IMR-90 (cell line): Measurements from ENCODE around the gene DNAJB12.

ENCODE experiments used
- BHLHE40 ChIP-seq: fragments of 150-350 bp; IDR thresholded peaks from 2 replicates; pipeline ENCODE4 v1.6.1; 2016; ENCODE audit warnings: mild to moderate bottlenecking, low read depth, low read length
- CEBPB ChIP-seq: IDR thresholded peaks from 2 replicates; pipeline ENCODE4 v1.6.1; 2012; ENCODE audit warnings: low read depth, low read length, improper control_type of control experiment
- CHD1 ChIP-seq: IDR thresholded peaks from 2 replicates; pipeline ENCODE4 v1.6.1; 2012; ENCODE audit warnings: low read depth, low read length, improper control_type of control experiment
- CTCF ChIP-seq: conservative IDR thresholded peaks from 2 replicates; pipeline ENCODE4 v1.5.1; 2012; ENCODE audit warnings: mild to moderate bottlenecking, low read depth, low read length, improper control_type of control experiment
- MAFK ChIP-seq: IDR thresholded peaks from 2 replicates; pipeline ENCODE4 v1.6.1; 2012; ENCODE audit warnings: low read depth, low read length, improper control_type of control experiment
- MXI1 ChIP-seq: IDR thresholded peaks from 2 replicates; pipeline ENCODE4 v1.6.1; 2012; ENCODE audit warnings: low read depth, mild to moderate bottlenecking, low read length, moderate library complexity, borderline replicate concordance
- POLR2A ChIP-seq: IDR thresholded peaks from 2 replicates; pipeline ENCODE4 v1.6.1; 2012; ENCODE audit warnings: mild to moderate bottlenecking, low read depth, low read length
- RAD21 ChIP-seq: IDR thresholded peaks from 2 replicates; pipeline ENCODE4 v1.6.1; 2012; ENCODE audit warnings: low read length, improper control_type of control experiment
- RCOR1 ChIP-seq: IDR thresholded peaks from 2 replicates; pipeline ENCODE4 v1.6.1; 2012; ENCODE audit warnings: mild to moderate bottlenecking, low read length, improper control_type of control experiment; ENCODE audit not compliant: insufficient replicate concordance
- SMC3 ChIP-seq: fragments of 150-350 bp; IDR thresholded peaks from 2 replicates; pipeline ENCODE4 v1.6.1; 2016; ENCODE audit warnings: low read depth, mild to moderate bottlenecking, antibody characterized with exemption, low read length, moderate library complexity

DNA sequence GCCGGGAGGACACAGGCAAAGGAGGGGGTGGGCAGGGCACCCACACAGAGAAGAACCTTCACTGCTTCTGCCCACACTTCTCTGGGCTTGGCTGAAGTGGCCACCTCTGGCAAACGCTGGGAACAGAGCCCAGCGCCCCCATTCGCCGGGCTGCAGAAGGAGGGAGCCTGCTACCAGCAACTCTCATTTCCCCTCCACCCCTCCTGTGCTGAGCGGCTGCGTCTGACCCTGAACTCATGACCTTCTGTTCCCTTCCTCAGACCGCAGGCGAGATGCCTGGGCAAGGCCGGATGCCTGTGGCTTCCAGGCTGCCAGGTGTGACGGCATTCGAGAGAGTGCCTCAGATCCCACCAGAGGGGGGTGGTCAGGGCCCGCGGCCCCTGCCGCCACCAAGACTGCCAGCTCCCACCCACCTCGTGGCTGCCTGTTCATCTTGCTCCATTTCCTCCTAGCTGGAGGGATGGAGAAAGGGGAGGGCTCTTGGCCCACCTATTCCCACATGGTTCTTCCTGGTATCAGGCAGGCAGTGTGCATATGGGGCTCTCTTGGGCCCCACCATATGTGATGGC lies 19.8 kb downstream of the DNAJB12 start:
- TF ChIP-seq CTCF (no peak), MXI1 (no peak), MAFK (no peak), POLR2A (no peak), CHD1 (no peak), BHLHE40 (no peak), RCOR1 (no peak), CEBPB (no peak), SMC3 (no peak), RAD21 (no peak)
